Measurements from ENCODE around the gene NPBWR2. TPM values are rescaled to one million over a fixed set of nuclear protein-coding genes. Genes with fewer than 3 reads are reported as not detected.

NPBWR2 gene
- total RNA-seq, 1 donor = not detected

DNA sequence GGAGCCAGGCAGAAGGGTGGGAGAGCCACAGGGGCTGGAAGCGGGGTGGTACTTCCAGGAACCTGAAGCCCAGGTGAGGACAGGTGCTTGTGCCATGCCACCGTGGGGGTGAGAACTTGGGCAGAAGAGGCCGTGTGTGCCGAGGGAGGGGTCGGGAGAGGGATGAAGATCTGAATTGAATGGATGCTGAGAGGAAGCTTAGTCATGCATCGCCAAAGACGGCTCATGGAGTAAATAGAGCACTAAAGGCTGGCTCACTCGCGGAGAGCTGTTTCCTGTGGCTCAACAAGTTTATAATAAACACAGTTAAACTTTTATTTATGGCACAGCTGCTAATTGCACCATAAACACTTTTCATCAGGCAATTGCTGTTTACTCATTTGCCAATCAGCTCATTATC is 35.2 kb upstream of the NPBWR2 start:
- peak; percentile 12 for DNase-seq (ENCODE audit: low read depth)
- H3K4me3 ChIP-seq (ENCODE audit: low read depth, low read length) = no peak overlapping the region
- TF ChIP-seq, protein P1, sequence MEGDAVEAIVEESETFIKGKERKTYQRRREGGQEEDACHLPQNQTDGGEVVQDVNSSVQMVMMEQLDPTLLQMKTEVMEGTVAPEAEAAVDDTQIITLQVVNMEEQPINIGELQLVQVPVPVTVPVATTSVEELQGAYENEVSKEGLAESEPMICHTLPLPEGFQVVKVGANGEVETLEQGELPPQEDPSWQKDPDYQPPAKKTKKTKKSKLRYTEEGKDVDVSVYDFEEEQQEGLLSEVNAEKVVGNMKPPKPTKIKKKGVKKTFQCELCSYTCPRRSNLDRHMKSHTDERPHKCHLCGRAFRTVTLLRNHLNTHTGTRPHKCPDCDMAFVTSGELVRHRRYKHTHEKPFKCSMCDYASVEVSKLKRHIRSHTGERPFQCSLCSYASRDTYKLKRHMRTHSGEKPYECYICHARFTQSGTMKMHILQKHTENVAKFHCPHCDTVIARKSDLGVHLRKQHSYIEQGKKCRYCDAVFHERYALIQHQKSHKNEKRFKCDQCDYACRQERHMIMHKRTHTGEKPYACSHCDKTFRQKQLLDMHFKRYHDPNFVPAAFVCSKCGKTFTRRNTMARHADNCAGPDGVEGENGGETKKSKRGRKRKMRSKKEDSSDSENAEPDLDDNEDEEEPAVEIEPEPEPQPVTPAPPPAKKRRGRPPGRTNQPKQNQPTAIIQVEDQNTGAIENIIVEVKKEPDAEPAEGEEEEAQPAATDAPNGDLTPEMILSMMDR (IDR thresholded peaks at IDR 0.05; ENCODE audit: insufficient read depth, low read depth, low read length) = no peak

DNA sequence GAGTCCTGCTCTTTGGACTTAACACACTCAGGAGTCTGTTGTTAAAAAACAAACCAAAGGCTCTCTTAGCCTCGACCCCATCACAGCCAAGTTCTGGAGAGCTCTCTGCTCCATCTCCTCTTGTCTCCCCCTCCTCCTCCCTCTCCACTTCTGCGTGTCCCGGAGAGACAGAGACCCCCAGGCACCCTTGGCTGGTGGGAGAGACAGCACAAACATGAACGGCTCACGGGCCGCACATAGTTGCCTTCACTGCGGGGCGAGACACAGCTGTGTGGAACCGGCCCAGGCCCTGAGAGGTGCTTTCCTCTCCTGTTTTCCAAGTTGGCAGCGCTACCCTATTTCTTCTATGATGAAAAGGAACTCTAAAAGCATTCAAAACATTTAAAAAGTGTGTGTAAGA is 33.6 kb upstream of the NPBWR2 start:
- no peak for DNase-seq (ENCODE audit: low read depth)
- TF ChIP-seq, protein P1 (IDR thresholded peaks at IDR 0.05; ENCODE audit: insufficient read depth, low read depth, low read length) = no peak
- H3K4me3 ChIP-seq (ENCODE audit: low read depth, low read length) = no peak overlapping the region

DNA sequence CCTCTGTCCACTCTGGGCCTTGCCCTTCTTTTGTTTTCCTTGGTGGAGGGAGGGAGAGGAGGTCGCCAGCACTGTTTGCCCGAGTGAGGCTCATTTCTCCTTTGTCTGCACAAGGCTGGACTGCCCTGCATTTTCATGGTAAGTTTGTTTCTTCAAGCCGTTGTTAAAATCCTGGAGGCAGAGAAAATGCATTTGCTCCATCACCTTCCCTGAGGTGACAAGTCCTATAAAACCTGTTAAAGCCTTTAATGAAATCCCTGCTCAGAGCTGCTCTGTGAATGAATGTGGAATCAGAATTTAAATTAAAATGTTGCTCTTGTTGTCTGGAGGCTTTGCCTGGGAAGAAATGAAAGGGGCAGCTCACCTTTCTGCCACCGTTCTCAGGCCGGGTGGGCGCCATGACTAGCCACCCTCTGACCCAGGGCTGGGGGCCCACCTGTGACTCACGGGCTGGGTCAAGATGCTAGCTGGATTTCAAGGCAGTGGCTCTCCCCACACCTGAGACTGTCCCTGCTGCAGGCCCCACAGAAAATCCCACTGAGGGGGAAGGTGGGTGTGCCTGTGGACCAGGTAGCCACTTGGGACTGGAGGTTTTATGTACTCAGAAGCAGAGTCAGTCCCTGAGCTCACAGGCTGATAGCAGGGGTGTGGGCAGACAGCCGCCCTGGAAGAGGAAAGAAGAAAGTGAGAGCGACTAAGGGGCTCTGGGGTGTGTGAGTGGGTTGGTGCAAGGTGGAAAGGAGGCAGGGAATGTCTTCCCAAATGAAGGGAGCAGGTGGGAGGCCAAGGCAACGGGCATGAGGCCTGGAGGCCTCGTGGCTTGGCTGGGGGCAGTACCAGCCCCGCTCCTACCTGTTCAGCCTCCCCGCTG is 32.9 kb upstream of the NPBWR2 start:
- DNase-seq (ENCODE audit: low read depth) = no peak
- H3K4me3 ChIP-seq (ENCODE audit: low read depth, low read length) = no peak overlapping the region
- TF ChIP-seq, protein P1 (IDR thresholded peaks at IDR 0.05; ENCODE audit: insufficient read depth, low read depth, low read length) = no peak

DNA sequence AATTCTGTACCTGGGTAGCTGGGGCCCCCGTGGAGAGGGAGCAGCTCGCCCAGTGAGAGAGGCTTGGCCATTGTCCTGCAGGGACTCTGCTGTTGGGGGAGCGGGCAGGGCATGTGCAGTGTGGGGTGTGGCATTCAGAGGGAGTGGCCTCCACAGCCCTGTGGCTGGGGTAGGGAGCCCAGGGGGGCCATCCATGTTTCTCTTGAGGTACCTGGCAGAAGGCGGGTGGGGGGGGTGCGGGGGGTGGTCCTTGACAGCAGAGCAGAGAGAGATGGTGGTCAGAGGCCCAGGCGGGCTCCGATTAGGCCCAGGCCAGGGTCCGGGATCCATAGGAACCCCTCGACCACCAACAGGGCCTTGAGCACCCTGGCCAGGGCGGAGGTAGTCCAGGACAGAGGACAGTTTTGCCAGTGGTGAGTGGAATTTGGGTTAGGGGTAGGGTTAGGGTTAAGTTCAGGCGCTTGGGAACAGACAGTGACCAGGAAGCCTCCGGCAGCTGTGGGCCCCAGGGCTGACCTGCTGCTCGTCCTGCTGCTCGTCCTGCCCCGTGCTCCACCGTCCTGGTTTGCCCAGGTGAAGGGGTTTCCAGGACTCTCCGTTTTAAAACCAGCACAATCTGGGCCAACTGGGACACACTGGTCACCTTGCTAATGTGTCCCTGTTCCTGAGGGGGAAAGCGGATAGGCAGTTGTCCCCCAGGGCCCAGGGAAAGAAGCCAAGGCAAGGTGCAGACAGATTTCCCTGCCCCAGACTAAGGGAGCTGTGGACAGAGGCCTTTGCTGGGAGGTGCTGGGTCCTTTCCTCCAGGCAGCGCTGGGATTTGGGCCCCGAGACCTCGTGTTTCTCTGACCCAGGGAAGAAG is 32.1 kb upstream of the NPBWR2 start:
- no peak overlapping the region for H3K4me3 ChIP-seq (ENCODE audit: low read depth, low read length)
- DNase-seq (ENCODE audit: low read depth) = no peak
- TF ChIP-seq, protein P1 (IDR thresholded peaks at IDR 0.05; ENCODE audit: insufficient read depth, low read depth, low read length) = no peak

DNA sequence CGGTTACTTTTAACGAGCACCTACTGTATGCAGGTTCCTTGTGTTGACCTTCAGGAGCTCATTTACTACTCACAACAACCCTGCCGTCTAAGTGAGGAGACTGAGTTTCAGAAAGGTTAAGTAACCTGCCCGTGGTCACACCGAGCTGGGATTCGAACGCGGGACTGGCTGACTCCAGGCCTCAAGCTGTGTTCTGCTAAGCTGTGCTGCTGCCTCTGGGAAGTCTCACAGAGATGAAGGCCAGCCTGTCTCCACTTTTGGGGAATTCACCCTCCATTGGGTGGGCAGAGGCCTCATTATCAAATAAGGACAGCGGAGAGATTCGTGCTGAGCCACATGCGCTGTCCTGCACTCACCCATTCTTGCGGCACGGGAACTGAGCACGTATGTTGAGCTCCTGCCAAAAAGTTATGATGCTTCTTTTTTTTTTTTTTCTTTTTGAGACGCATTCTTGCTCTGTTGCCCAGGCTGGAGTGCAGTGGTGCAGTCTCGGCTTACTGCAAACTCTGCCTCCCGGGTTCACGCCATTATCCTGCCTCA is 31.0 kb upstream of the NPBWR2 start:
- H3K4me3 ChIP-seq (ENCODE audit: low read depth, low read length) = no peak overlapping the region
- no peak for DNase-seq (ENCODE audit: low read depth)
- TF ChIP-seq, protein P1 (IDR thresholded peaks at IDR 0.05; ENCODE audit: insufficient read depth, low read depth, low read length) = no peak

DNA sequence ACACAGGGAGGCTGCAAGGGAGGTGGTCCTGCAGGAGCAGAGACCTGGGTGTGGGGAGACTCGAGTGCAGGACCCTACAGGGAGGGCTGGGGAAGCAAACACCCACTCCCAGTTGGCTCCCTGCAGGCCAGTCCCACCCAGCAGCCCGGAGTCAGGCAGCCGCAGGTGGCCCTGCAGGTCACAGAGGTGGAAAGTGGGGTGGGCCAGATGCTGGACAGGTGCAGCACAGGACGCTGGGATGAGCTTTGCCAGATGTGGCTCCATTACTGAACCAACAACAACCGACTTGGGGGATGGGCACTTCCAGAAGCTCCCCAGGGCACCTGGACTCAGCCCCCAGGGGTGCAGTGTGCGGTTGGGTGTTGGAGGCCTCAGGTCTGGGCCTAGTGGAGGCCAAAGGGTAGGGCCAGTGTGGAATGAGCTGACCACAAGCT is 30.2 kb upstream of the NPBWR2 start:
- DNase-seq (ENCODE audit: low read depth) = no peak
- TF ChIP-seq, protein P1 (IDR thresholded peaks at IDR 0.05; ENCODE audit: insufficient read depth, low read depth, low read length) = no peak
- H3K4me3 ChIP-seq (ENCODE audit: low read depth, low read length) = no peak overlapping the region

Measured in fibroblast of villous mesenchyme (primary cell).